Breast epithelium (tissue), 3 donors: ENCODE results near the gene PLB1.

Experiments
- CTCF ChIP-seq, 3 donors: fragments of 450-650 bp; IDR thresholded peaks; one replicate each; pipeline ENCODE4 v1.5.1; 2016 to 2017; ENCODE audit warnings: antibody characterized with exemption in 3 of 3, mild to moderate bottlenecking in 3 of 3, moderate library complexity in 3 of 3
- POLR2A ChIP-seq: fragments of 450-650 bp; IDR thresholded peaks from one replicate; pipeline ENCODE4 v1.6.1; 2016; ENCODE audit warnings: antibody characterized with exemption, mild to moderate bottlenecking, moderate library complexity
- POLR2AphosphoS5 ChIP-seq, 3 donors: sonication (generic); formaldehyde crosslinking; IDR thresholded peaks; one replicate each; pipeline ENCODE4 v1.6.1; 2017; ENCODE audit warnings: antibody characterized with exemption in 3 of 3

- TF ChIP-seq CTCF (IDR thresholded peaks at IDR 0.05), result no peak
- TF ChIP-seq POLR2AphosphoS5 (IDR thresholded peaks at IDR 0.05), result no peak
- TF ChIP-seq POLR2A, result no peak
Measured at GRCh38 chr2:28650266-28650584, 154.4 kb downstream of the PLB1 start.
